Heart left ventricle (tissue), 16 donors: ENCODE results near the gene GALNT13. TPM values are rescaled to one million over a fixed set of nuclear protein-coding genes. Genes with fewer than 3 reads are reported as not detected.

Source experiments
- ATAC-seq, 4 donors: fragments of 200-7000 bp; cut with Tn5 transposase; one replicate each; pipeline ENCODE4 v1.9.1; 2020 to 2022; ENCODE audit warnings: moderate library complexity in 4 of 4, mild to moderate bottlenecking in 3 of 4, moderate number of reproducible peaks in 1 of 4
- DNase-seq, 5 donors: peaks; one replicate each; pipeline ENCODE4 v3.0.0-alpha.2; 2020
- H3K27ac ChIP-seq, 12 donors: fragments of 200-600 bp; sonication (generic) in 4 of 12; one replicate each; pipeline versions ENCODE4 v1.5.0 to v1.8.0; 2016 to 2022; ENCODE audit warnings: mild to moderate bottlenecking in 2 of 12
- H3K27me3 ChIP-seq, 9 donors: fragments of 200-600 bp; sonication (generic) in 2 of 9; one replicate each; pipeline versions ENCODE4 v1.5.1 to v1.8.0; 2016 to 2022; ENCODE audit warnings: mild to moderate bottlenecking in 3 of 9
- H3K36me3 ChIP-seq, 9 donors: fragments of 200-600 bp; sonication (generic) in 2 of 9; one replicate each; pipeline versions ENCODE4 v1.5.0 to v1.8.0; 2018 to 2022; ENCODE audit warnings: mild to moderate bottlenecking in 2 of 9
- H3K4me1 ChIP-seq, 12 donors: fragments of 200-600 bp; sonication (generic) in 4 of 12; one replicate each; pipeline versions ENCODE4 v1.5.0 to v1.8.0; 2016 to 2022; ENCODE audit warnings: mild to moderate bottlenecking in 3 of 12
- H3K4me3 ChIP-seq, 12 donors: fragments of 200-600 bp; sonication (generic) in 4 of 12; one replicate each; pipeline versions ENCODE4 v1.5.0 to v1.8.0; 2017 to 2022; ENCODE audit warnings: mild to moderate bottlenecking in 9 of 12, moderate library complexity in 4 of 12
- H3K9me3 ChIP-seq, 12 donors: fragments of 200-600 bp; sonication (generic) in 4 of 12; one replicate each; pipeline versions ENCODE4 v1.5.0 to v1.8.0; 2016 to 2022; ENCODE audit warnings: mild to moderate bottlenecking in 1 of 12
- POLR2A ChIP-seq, 2 donors: fragments of 450-650 bp; IDR thresholded peaks; one replicate each; pipeline ENCODE4 v1.6.1; 2017; ENCODE audit warnings: antibody characterized with exemption in 2 of 2, mild to moderate bottlenecking in 2 of 2, moderate library complexity in 2 of 2
- WGBS, 4 donors: extraction: QIAGEN DNeasy Blood & Tissue Kit in 2 of 4; methylation state at CpG; one replicate each; pipeline versions ENCODE4 v1.1.5 to v1.1.7; 2013 to 2018; 5-methylcytosine and 5-hydroxymethylcytosine counted together
- intact Hi-C, 10 donors: fragments of 100-400 bp; cut with DNase I; formaldehyde crosslinking; loops; one replicate each; pipeline versions ENCODE4 v1.11.1 to v1.14.2; 2022
- polyA plus RNA-seq, 2 donors: library from polyadenylated mRNA; stranded (reverse); fragments of 200-250 nt; gene quantifications; one replicate each; pipeline ENCODE4 v1.2.3, GENCODE V29; 2013
- total RNA-seq, 9 donors: library from RNA; depleted of rRNA in 2 of 9; stranded (reverse); fragments of >200 nt in 2 of 9; fragmentation: NEBNext Ultra II Directional in 3 of 9; extraction: Animal tissue kit (Norgen Biotek cat#: 25700) in 3 of 9; gene quantifications; one replicate each; pipeline versions ENCODE4 v1.1.0 to v1.2.4, GENCODE V29; 2016 to 2023
- TF ChIP-seq, protein P1 (sequence below), 12 donors: fragments of 200-600 bp; sonication (generic) in 4 of 12; IDR thresholded peaks; one replicate each; pipeline versions ENCODE4 v1.5.0 to v1.8.0; 2018 to 2022; ENCODE audit warnings: antibody characterized with exemption in 12 of 12, mild to moderate bottlenecking in 5 of 12
- donor health status: ischemic (EF 13 %, LVEDD 7.1; RV severe dilation, severe dysfunction).
- donor health status: healthy with polysubstance abuse.
- donor health status: DM: no; HTN: yes; CAD: no.
- donor health status: DM: no; HTN: no; CAD: no.
- donor health status: ischemic (EF 25% LVEDD 6.9; RV normal size, moderate dysfunction).
- donor health status: ischemic (EF 25% LVEDD 5.7; RV mildly dilated, moderate dysfunction).
- donor health status: healthy.
- donor health status: DM: yes; HTN: yes; CAD: no.
- donor health status: ischemic (EF 35%, LVEDD 5.7; RV mildly dilated, moderate dysfunction).
- donor health status: nonischemic (EF 11% LVEDD 7.7; RV severe dilation, severe dysfunction).
- donor health status: DM: yes; HTN: yes; CAD: no.
- donor health status: PGD.
- donor health status: ischemic (EF 29% LVEDD 5.4; RV normal size, mild dysfunction).
- donor health status: nonischemic (EF 23%, LVEDD 6.1; RV moderate dilation, normal function).

Gene GALNT13
- total and polyA plus RNA-seq, 11 donors, result 0.11 to 1.5 (median 0.22) TPM; not detected in 3

- intact Hi-C loops, result no loop called here
- TF ChIP-seq, protein P1, sequence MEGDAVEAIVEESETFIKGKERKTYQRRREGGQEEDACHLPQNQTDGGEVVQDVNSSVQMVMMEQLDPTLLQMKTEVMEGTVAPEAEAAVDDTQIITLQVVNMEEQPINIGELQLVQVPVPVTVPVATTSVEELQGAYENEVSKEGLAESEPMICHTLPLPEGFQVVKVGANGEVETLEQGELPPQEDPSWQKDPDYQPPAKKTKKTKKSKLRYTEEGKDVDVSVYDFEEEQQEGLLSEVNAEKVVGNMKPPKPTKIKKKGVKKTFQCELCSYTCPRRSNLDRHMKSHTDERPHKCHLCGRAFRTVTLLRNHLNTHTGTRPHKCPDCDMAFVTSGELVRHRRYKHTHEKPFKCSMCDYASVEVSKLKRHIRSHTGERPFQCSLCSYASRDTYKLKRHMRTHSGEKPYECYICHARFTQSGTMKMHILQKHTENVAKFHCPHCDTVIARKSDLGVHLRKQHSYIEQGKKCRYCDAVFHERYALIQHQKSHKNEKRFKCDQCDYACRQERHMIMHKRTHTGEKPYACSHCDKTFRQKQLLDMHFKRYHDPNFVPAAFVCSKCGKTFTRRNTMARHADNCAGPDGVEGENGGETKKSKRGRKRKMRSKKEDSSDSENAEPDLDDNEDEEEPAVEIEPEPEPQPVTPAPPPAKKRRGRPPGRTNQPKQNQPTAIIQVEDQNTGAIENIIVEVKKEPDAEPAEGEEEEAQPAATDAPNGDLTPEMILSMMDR (IDR thresholded peaks at IDR 0.05), result no peak
- no peak for TF ChIP-seq POLR2A (IDR thresholded peaks at IDR 0.05)
- H3K4me1 ChIP-seq, result no peaks in the 10 kb centered on the region
- WGBS, 4 donors, result 57 to 67% (median 63%) methylated on average over 2 of the region's 2 CpGs
- H3K27ac ChIP-seq, result no peak overlapping the region
- ATAC-seq, result no peak
- peaks cover 0 to 4% (median 0%) of the 10 kb centered on the region in 12 donors for H3K9me3 ChIP-seq
- no peaks in the 10 kb centered on the region for H3K27me3 ChIP-seq
- no peak overlapping the region for H3K4me3 ChIP-seq
- no peaks in the 10 kb centered on the region for H3K36me3 ChIP-seq
- no peak for DNase-seq
These were observed 220.8 kb downstream of the GALNT13 start for GRCh38 chr2:154092571-154092970.

- WGBS, 4 donors, result 57 to 77% (median 69%) methylated on average over 2 of the region's 2 CpGs
- no peak for TF ChIP-seq POLR2A (IDR thresholded peaks at IDR 0.05)
- TF ChIP-seq, protein P1 (IDR thresholded peaks at IDR 0.05), result no peak
- Histone ChIP-seq H3K4me1 (no peaks in the 10 kb centered on the region), H3K27me3 (no peaks in the 10 kb centered on the region), H3K4me3 (no peak overlapping the region), H3K27ac (no peak overlapping the region), H3K36me3 (no peaks in the 10 kb centered on the region), H3K9me3 (no peaks in the 10 kb centered on the region)
- no peak for ATAC-seq
- intact Hi-C loops, result no loop called here
- DNase-seq, result no peak
These were observed 222.1 kb downstream of the GALNT13 start for GRCh38 chr2:154093856-154094255.

DNA sequence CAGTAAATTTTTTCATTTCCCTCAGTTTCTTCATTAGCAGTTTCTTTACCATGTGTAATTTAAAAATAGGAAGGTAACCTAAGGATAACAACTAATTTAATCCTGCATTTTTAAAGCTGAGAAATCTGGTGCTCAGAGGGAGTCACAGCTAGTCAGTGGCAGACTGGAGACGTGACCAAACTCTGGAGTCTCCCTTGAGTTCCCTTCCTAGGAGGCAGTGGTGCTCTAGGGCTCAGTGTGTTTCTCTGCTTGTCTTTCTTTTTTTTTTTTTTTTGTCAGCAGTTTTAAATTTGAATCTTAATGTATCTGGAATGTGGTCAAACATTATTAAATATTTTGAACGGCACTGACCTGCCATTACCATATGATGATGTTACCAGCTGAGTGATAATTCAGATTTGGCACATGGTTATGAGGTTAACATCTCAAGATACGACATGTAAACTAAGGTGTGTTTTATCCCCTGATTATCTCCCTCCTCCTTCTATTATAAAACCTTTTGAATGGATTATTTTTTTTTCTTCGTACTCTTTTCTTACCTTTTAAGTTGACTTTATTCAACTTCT is 226.2 kb downstream of the GALNT13 start:
- intact Hi-C loops, result no loop called here
- H3K27ac ChIP-seq, result no peak overlapping the region
- TF ChIP-seq POLR2A (IDR thresholded peaks at IDR 0.05), result no peak
- TF ChIP-seq, protein P1 (IDR thresholded peaks at IDR 0.05), result no peak
- H3K9me3 ChIP-seq, result peaks cover 0 to 12% (median 0%) of the 10 kb centered on the region in 12 donors
- 72 to 75% (median 73%) methylated on average over 4 of the region's 4 CpGs for WGBS, 4 donors
- H3K4me1 ChIP-seq, result no peaks in the 10 kb centered on the region
- no peaks in the 10 kb centered on the region for H3K27me3 ChIP-seq
- H3K36me3 ChIP-seq, result no peaks in the 10 kb centered on the region
- DNase-seq, result no peak
- ATAC-seq, result no peak
- no peak overlapping the region for H3K4me3 ChIP-seq

DNA sequence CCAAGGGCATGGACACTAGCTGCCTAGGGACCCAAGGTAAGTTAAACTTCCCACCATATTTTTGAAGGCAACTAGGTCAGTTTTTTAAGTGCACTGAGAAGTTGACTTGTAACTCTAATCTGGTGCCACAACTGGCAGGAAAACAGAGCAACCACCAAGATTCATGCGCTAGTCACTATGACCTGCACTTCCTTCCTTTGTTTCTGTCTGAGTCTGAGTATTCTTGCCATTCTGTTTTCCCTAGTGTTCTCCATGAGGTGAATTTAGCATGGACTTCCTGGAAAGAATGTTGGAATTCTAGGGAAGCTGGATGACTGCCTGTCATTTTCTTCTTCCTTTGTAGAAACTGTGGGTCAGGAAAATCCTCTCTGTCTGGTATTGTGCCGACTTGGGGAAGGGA is 249.0 kb downstream of the GALNT13 start:
- 50 to 71% (median 60%) methylated on average over 2 of the region's 2 CpGs for WGBS, 4 donors
- peaks cover 0 to 53% (median 17%) of the 10 kb centered on the region in 12 donors for H3K9me3 ChIP-seq

More for the DNA sequence above, 249.0 kb downstream of the GALNT13 start:
- intact Hi-C loops, result no loop called here
- Histone ChIP-seq H3K4me1 (no peaks in the 10 kb centered on the region), H3K27me3 (no peaks in the 10 kb centered on the region), H3K27ac (no peak overlapping the region), H3K36me3 (no peaks in the 10 kb centered on the region), H3K4me3 (no peak overlapping the region)
- DNase-seq, result no peak
- no peak for TF ChIP-seq POLR2A (IDR thresholded peaks at IDR 0.05)
- TF ChIP-seq, protein P1 (IDR thresholded peaks at IDR 0.05), result no peak
- ATAC-seq, result no peak
